Body of pancreas (tissue), 4 donors: Measurements from ENCODE around the gene CCDC191.

Source experiments
- CTCF ChIP-seq, 7 experiments: fragments of 450-650 bp in 4 of 7; fragments of 200-600 bp in 3 of 7; sonication (generic) in 3 of 7; IDR thresholded peaks; one replicate each; pipeline ENCODE4 v1.5.1; 2016 to 2019; ENCODE audit warnings: antibody characterized with exemption in 7 of 7
- POLR2A ChIP-seq, 3 donors: fragments of 450-650 bp; IDR thresholded peaks; one replicate each; pipeline ENCODE4 v1.6.1; 2016; ENCODE audit warnings: antibody characterized with exemption in 3 of 3, mild to moderate bottlenecking in 2 of 3

GRCh38 chr3:113983544-113983943, 72.8 kb downstream of the CCDC191 start:
- TF ChIP-seq CTCF (IDR thresholded peaks at IDR 0.05) (no peak), POLR2A (IDR thresholded peaks at IDR 0.05) (no peak)
